Amygdala (tissue), 56 donors: ENCODE data around the gene ANO9.
A peak's percentile ranks its signal among the peaks of the same experiment; 100 is the strongest.
"Not testable (repeated sequence)": the region's sequence is repeated elsewhere in the genome, so short reads cannot be mapped to it uniquely, and the experiment has no call there.

ENCODE experiments used
- DNase-seq, 56 donors: peaks; one replicate each; lab custom pipeline; 2025; lab: John Stamatoyannopoulos, UW

Gene ANO9

GRCh38 chr11:418343-419247 lies 23.2 kb downstream of the ANO9 start:
- no peak for DNase-seq

DNA sequence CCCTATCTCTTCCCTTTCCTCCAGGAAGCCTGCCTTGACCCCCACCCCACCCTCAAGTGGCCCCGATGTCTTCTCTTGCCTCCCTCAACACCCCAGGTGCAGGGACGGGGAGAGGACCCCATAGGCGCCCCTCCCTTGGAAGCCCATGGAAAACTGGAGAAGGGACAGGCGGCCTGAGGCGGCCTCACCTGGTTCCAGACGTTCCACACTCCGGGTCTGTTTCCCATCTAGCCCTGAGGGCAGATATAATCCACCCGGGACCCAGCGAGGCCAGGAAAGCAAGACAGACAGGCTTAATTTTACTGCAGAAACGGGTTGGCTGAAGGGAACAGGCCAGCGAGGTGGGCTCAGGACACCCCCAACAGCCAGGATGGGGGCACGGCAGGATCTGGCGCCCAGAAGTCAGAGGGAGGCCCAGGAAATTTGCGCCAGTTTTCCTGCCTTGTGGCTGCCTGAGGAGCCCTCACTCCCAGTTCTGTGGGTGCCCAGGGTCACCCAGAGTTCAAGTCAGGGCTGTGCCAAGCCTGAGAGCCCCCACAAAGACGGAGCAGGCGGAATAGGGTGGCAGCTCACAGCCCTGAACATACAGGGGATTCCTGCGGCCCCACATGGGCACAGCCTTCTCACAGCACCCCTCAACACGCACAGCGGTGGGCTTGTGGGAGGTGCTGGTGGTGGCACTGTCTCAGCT lies 24.0 kb downstream of the ANO9 start:
- no peak for DNase-seq

GRCh38 chr11:416757-417621 lies 24.8 kb downstream of the ANO9 start:
- no peak for DNase-seq

DNA sequence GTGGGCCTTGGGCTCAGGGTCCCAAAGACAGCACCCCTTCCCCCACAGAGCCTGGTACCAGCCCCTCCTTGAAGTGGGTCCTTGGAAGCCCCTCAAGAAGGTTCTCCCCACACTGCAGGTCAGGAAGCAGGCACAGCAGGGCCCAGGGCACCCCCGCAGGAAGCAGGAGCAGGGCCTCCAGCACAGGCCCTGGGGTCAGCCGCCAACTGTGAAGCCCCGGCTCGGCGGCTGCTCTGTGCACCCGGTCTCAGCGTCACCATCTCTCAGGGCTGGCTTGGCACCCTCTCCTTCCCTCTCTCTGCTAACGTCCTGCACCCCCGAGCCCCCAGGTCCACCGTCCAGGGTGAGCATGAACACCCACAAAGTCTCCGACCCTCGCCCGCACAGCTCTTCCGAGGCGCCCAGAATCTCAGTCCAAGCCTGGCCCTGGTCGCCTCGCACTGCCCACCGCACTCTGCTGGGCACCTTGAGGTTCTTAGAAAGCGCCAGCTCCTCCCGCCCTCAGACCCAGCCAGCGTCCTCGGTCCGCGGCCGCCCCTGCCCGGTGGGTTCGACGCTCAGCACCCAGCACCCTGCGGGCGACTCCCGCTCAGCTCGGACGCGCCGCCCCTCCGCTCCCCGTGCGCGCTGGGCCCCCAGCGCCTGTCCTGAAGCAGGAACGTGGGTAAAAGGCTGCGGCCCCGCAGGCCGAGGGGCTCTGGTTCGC lies 25.6 kb downstream of the ANO9 start:
- no peak for DNase-seq

- no peak for DNase-seq
Measured at GRCh38 chr11:415640-416041, 26.2 kb downstream of the ANO9 start.

GRCh38 chr11:414318-414857 lies 27.4 kb downstream of the ANO9 start:
- DNase-seq, result no peak

DNA sequence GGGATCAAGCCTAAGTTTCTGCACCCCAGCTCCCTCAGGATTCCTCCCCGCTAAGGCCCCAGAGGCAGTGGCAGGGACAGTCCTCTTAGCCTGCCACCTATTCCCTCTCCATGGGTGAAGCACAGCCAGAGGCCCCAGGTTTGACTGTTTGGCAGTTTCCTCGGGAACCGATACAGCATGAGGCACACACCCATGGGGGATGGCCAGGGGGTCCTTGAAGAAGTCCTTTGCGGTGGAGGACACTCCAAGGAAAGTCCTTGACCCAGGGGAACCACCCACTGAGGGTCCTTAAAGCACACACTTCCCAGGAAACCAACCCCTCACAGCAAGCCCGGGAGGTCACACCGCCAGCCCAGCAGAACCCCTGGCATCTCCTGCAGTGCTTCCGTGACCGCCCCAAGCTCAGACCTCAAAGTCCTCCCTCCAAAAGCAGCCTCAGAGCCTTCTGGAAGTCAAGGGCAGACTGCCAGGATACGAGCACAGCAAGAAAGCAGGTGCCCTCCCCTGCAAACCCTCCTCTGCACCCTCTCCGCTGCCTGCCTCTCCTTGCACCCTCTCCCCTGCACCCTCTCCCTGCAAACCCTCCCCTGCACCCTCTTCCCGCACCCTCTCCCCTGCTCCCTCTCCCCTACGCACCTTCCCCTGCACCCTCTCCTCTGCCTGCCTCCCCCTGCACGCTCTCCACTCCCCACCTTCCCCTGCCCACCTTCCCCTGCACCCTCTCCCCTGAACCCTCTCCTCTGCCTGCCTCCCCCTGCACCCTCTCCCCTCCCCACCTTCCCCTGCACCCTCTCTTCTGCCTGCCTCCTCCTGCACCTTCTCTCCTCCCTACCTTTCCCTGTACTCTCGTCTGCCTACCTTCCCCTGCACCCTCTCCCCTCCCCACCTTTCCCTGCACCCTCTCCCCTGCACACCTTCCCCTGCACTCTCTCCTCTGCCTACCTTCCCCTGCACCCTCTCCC lies 28.4 kb downstream of the ANO9 start:
- no peak for DNase-seq

DNA sequence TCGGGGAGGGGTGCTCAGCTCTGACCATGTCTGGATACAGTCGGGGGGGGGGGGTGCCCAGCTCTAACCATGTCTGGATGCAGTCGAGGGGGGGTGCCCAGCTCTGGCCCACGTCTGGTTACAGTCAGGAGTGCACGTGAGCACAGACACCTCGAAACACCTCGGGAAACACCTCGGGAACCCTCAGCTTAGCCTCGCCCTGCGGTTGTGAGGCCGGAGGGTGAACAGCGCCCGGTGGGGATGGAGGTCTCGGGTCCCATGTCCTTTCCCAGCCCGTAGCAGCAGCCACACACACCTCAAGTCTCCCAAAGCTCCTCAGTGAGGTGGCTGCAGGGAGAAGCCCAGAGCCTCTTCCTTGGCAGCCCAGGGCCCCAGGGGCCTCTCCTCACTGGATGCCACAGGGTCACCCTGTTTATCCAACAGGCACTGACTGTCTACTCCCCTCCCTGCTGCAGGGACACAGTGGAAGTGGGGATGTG lies 29.1 kb downstream of the ANO9 start:
- DNase-seq, result no peak

DNA sequence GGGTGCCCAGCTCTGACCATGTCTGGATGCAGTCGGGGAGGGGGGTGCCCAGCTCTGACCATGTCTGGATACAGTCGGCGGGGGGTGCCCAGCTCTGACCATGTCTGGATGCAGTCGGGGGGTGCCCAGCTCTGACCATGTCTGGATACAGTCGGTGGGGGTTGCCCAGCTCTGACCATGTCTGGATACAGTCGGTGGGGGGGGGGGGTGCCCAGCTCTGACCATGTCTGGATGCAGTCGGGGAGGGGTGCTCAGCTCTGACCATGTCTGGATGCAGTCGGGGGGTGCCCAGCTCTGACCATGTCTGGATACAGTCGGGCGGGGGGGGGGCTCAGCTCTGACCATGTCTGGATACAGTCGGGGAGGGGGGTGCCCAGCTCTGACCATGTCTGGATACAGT lies 30.3 kb downstream of the ANO9 start:
- DNase-seq, result not testable (repeated sequence)

- not testable (repeated sequence) for DNase-seq
Measured at GRCh38 chr11:410711-411110, 31.1 kb downstream of the ANO9 start.

- no peak for DNase-seq
Measured at GRCh38 chr11:409600-410483, 32.0 kb downstream of the ANO9 start.

- DNase-seq, result no peak
Measured at GRCh38 chr11:409008-409599, 32.7 kb downstream of the ANO9 start.

DNA sequence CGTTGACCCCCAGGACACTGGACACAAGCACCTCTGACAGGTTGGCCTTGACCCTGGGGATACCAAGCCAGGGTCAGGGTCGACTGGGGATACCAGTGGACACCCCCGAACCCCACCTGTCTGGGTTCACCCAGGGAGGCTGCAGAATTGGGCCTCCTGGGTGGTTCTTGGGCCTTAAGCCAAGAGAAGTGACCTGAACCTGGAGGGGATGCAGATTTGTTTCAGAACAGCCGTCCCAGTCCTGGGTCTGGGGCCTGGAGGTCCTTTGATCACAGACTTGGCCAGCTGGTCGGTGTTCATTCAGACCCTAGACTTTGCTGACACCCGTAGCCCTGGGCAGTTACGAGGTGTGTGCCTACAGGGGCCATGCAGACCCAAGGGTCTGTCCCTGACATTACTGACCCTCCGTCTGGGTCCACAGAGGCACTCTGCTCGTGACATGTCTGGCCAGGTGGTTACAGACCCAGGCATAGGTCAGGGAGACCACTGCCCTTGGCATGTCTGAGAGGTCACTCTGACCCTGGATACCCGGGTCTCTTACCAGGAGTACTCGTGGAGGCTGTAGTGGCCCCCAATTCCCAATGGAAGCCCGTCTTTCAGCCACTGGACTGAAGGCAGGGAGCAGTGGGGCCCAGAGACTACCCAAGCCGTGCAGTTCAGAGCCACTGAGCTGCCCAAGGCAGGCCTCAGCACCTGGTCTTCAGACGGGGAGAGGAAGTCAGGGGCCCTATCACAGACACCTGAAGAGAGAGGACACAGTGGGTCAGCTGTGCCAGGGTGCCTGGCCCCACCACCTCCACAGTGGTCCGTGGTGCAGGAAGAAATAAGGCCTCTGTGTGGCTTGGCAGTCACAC lies 33.4 kb downstream of the ANO9 start:
- no peak for DNase-seq

DNA sequence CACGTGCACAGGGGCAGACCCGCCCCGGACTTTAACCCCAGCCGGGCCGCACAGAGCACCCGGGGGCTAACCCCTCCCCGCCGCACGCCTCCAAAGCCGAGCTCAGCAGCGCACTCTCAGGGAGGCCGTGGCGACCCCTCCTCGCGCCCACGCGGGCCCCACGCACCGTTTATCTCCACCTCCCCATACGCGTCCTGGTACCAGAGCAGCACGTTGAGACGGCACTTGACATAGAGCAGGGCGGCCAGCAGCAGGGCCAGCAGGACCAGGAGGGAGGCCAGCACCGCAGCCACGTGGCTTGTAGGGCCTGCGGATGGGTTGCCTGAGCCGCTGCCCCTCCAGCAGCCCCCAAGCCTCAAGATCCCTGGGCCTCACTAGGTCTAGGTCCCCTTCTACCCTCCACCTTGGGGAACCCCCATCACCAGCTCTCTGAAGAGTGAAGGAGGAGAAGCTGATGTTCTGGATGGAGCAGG lies 34.1 kb downstream of the ANO9 start:
- DNase-seq, result no peak

DNA sequence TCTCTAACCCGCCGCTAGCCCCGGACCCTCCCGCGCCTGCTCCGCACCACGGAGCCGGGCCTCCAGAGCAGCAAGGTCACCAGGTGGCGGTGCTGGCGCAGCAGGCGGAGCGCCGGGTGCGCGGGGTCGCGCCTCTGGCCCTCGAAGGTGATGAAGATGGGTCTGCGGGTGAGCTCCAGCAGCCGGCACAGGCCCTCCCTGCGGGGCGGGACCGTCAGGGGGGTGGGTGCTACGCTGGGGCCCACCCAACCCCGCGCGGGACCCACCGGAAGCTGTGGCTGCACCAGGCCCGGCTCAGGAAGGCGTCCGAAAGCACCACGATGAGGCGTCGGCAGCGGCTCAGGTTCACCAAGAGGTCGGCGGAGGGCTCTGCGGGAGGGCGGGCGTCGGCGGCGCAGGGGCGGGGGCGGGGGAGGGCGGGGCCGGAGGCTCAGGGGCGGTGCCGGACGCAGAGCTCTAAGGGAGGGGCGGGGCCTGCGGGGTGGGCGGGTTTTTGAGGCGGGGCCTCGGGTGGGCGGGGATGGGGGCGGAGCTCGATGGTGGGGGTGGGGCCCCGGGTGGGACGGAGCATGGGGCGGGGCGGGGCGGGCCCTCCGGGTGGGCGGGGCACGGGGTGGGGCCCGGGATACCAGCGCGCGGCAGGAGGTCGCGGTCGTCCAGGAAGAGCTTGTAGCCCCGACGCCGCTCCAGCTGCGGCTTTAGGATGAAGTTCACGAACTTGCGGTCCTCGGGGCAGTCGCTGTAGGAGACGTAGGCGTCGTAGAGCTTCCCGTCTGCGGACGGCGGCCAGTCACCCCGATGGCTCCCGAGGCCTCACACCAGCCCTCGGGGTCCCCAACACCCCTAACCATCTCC lies 34.8 kb downstream of the ANO9 start:
- peak in 35 of 56 donors; percentile 16 to 82 (median 57) for DNase-seq
